OCI-LY1 (cell line): Measurements from ENCODE around the gene PLPPR3.
"Not testable (repeated sequence)": the region's sequence is repeated elsewhere in the genome, so short reads cannot be mapped to it uniquely, and the experiment has no call there.

Experiments used
- H2AFZ ChIP-seq: fragments of 200-600 bp; sonication (generic), shearing (Covaris generic); 2 replicates; pipeline ENCODE4 v1.6.0; 2014; ENCODE audit warnings: antibody characterized with exemption, mild to moderate bottlenecking, low read length
- H3F3A ChIP-seq: fragments of 200-600 bp; sonication (generic), shearing (Covaris generic); 2 replicates; pipeline ENCODE4 v1.6.0; 2014; ENCODE audit warnings: mild to moderate bottlenecking, antibody characterized with exemption, low read length, moderate library complexity; ENCODE audit not compliant: insufficient read depth
- H3K27ac ChIP-seq: fragments of 200-600 bp; sonication (generic); 2 replicates; pipeline ENCODE4 v1.5.1; 2014; ENCODE audit warnings: low read length, mixed run types, mild to moderate bottlenecking, low read depth; ENCODE audit not compliant: poor library complexity, severe bottlenecking
- H3K27me3 ChIP-seq: fragments of 200-600 bp; sonication (generic); 2 replicates; pipeline ENCODE4 v1.6.0; 2014; ENCODE audit warnings: antibody characterized with exemption, mild to moderate bottlenecking, low read length, moderate library complexity; ENCODE audit not compliant: insufficient read depth
- H3K36me3 ChIP-seq: fragments of 200-600 bp; sonication (generic); 2 replicates; pipeline ENCODE4 v1.6.1; 2014; ENCODE audit warnings: mild to moderate bottlenecking, antibody characterized with exemption, low read length, moderate library complexity, mixed read lengths; ENCODE audit not compliant: insufficient read depth
- H3K4me1 ChIP-seq: fragments of 200-600 bp; sonication (generic); 2 replicates; pipeline ENCODE4 v1.5.1; 2014; ENCODE audit warnings: mild to moderate bottlenecking, low read length, moderate library complexity; ENCODE audit not compliant: insufficient read depth, severe bottlenecking
- H3K4me2 ChIP-seq: fragments of 200-600 bp; sonication (generic), shearing (Covaris generic); 2 replicates; pipeline ENCODE4 v1.6.1; 2014; ENCODE audit warnings: low read length
- H3K4me3 ChIP-seq: fragments of 200-600 bp; sonication (generic); 2 replicates; pipeline ENCODE4 v1.5.1; 2014; ENCODE audit warnings: low read length, low read depth, mild to moderate bottlenecking, mixed read lengths; ENCODE audit not compliant: poor library complexity, severe bottlenecking
- H3K79me2 ChIP-seq: fragments of 200-600 bp; shearing (Covaris generic); 2 replicates; pipeline ENCODE4 v1.6.1; 2016; ENCODE audit warnings: mixed run types, low read length, mixed read lengths; ENCODE audit not compliant: insufficient read depth
- H3K9ac ChIP-seq: fragments of 200-600 bp; sonication (generic), shearing (Covaris generic); 2 replicates; pipeline ENCODE4 v1.6.1; 2014; ENCODE audit warnings: mild to moderate bottlenecking, low read length, mixed read lengths
- H3K9me2 ChIP-seq: fragments of 200-600 bp; sonication (generic), shearing (Covaris generic); 2 replicates; pipeline ENCODE4 v1.6.1; 2014; ENCODE audit warnings: low read depth, mild to moderate bottlenecking, low read length, mixed read lengths
- H3K9me3 ChIP-seq: fragments of 200-600 bp; shearing (Covaris generic); 2 replicates; pipeline ENCODE4 v1.6.1; 2014; ENCODE audit warnings: low read length, mixed read lengths
- H4K20me1 ChIP-seq: fragments of 200-600 bp; sonication (generic), shearing (Covaris generic); 2 replicates; pipeline ENCODE4 v1.6.0; 2016; ENCODE audit warnings: mild to moderate bottlenecking, low read length; ENCODE audit not compliant: insufficient read depth
- CTCF ChIP-seq: fragments of 200-600 bp; sonication (generic), shearing (Covaris generic); IDR thresholded peaks from 2 replicates; pipeline ENCODE4 v1.5.1; 2017; ENCODE audit warnings: mild to moderate bottlenecking, antibody characterized with exemption, low read length, moderate library complexity, mixed read lengths
- EZH2 ChIP-seq: fragments of 200-600 bp; sonication (generic), shearing (Covaris generic); IDR thresholded peaks from 2 replicates; pipeline ENCODE4 v1.8.0; 2017; ENCODE audit warnings: borderline replicate concordance, mixed run types, mild to moderate bottlenecking, antibody characterized with exemption, low read length, moderate library complexity, mixed read lengths

The PLPPR3 gene

DNA sequence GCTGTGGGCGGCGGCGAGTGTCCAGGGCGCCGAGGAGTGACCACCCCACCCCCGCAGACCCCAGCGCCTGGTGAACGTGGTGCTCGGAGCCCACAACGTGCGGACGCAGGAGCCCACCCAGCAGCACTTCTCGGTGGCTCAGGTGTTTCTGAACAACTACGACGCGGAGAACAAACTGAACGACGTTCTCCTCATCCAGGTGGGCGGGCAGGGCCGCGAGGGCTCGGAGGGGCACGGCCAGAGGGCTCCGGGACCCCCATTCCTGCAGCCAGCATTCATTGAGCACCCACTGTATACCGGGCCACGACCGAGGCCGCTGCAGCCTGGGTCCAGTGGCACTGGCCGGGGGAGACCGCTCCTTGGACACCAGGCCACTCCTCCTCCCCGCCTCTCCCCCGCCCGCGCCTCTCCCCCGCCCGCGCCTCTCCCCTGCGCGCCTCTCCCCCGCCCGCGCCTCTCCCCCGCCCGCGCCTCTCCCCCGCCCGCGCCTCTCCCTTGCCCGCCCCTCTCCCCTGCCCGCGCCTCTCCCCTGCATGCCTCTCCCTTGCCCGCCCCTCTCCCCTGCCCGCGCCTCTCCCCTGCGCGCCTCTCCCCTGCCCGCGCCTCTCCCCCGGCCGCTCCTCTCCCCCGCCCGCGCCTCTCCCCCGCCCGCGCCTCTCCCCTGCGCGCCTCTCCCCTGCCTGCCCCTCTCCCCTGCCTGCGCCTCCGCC lies 22.2 kb upstream of the PLPPR3 start:
- Histone ChIP-seq H3K9ac (no peak overlapping the region), H3K4me3 (no peak overlapping the region), H3K36me3 (no peaks in the 10 kb centered on the region), H3K4me1 (no peaks in the 10 kb centered on the region), H2AFZ (no peak overlapping the region), H3K27me3 (peaks cover 4% of the 10 kb centered on the region; the same call in 1 of the 2 replicates), H3K79me2 (no peaks in the 10 kb centered on the region), H4K20me1 (no peaks in the 10 kb centered on the region), H3K9me3 (no peaks in the 10 kb centered on the region), H3K4me2 (no peak overlapping the region), H3K9me2 (no peaks in the 10 kb centered on the region), H3K27ac (no peak overlapping the region), H3F3A (no peaks in the 10 kb centered on the region)
- TF ChIP-seq EZH2, result no peak
- TF ChIP-seq CTCF, result no peak

DNA sequence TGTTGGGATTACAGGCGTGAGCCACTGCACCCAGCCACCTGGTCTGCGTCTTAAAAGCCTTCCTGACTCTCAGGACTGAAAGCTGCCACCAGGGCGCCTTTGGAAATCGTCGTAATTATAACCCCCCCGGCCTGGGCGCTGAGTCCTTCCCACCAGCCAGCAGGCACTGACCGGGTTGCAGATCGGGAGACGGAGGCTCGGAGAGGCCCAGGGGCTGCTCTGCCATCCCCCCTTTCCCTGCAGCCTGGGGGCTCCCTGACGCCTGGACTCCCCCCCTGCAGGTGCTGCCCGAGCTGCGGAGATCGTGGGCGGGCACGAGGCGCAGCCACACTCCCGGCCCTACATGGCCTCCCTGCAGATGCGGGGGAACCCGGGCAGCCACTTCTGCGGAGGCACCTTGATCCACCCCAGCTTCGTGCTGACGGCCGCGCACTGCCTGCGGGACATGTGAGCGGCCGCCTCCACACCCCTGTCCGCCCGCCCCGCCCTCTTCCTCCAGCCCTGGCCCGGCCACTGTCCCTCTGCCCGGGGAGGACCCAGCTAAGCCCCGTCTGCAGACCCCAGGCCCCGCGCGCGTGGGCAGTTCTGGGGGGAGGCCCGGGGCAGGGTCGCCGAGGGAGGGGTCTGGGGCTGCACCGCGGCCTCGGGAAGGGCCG lies 21.6 kb upstream of the PLPPR3 start:
- no peaks in the 10 kb centered on the region for H3K9me2 ChIP-seq
- H3K36me3 ChIP-seq, result no peaks in the 10 kb centered on the region
- TF ChIP-seq EZH2 (no peak), CTCF (no peak)
- H3K79me2 ChIP-seq, result no peaks in the 10 kb centered on the region
- no peak overlapping the region for H3K4me3 ChIP-seq
- H3K27ac ChIP-seq, result no peak overlapping the region
- H3K9me3 ChIP-seq, result no peaks in the 10 kb centered on the region
- no peaks in the 10 kb centered on the region for H3F3A ChIP-seq
- no peak overlapping the region for H3K4me2 ChIP-seq
- H3K4me1 ChIP-seq, result no peaks in the 10 kb centered on the region
- no peak overlapping the region for H2AFZ ChIP-seq
- peaks cover 4% of the 10 kb centered on the region; the same call in 1 of the 2 replicates for H3K27me3 ChIP-seq
- no peak overlapping the region for H3K9ac ChIP-seq
- no peaks in the 10 kb centered on the region for H4K20me1 ChIP-seq

DNA sequence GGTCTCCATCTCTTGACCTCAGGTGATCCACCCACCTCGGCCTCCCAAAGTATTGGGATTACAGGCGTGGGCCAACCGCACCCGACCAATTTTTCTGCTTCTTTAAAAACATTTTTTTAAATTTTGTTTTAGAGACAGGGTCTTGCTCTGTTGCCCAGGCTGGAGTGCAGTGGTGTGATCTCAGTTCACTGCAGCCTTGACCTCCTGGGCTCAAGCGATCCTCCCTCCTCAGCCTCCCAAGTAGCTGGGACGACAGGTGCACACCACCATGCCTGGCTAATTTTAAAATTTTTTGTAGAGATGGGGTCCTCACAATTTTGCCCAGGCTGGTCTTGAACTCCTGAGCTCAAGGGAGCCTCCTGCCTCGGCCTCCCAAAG lies 21.0 kb upstream of the PLPPR3 start:
- not testable (repeated sequence) for H3K4me2 ChIP-seq, H3K9ac ChIP-seq, H3K27me3 ChIP-seq, H4K20me1 ChIP-seq, H3K4me1 ChIP-seq, H3K9me2 ChIP-seq, H3K36me3 ChIP-seq, H3F3A ChIP-seq, H3K27ac ChIP-seq, H3K9me3 ChIP-seq, H3K4me3 ChIP-seq, H2AFZ ChIP-seq, H3K79me2 ChIP-seq
